HCT116 (cell line): ENCODE results near the gene CDK14. TPM values are rescaled to one million over a fixed set of nuclear protein-coding genes. Genes with fewer than 3 reads are reported as not detected.

ENCODE experiments used
- ATAC-seq: fragments of 200-7000 bp; cut with Tn5 transposase; 2 replicates; pipeline ENCODE4 v1.9.1; 2020; ENCODE audit warnings: mild to moderate bottlenecking, moderate library complexity
- BruUV-seq: library from RNA; stranded (reverse); fragments of 400-500 nt; replicated peaks from 2 replicates; lab custom pipeline; 2021; lab: Mats Ljungman, UMichigan
- CTCF ChIA-PET: fragments of 300-600 bp; sonication (Branson Sonifier 250); formaldehyde crosslinking; loops from one replicate; lab custom pipeline; 2021; ENCODE audit warnings: antibody characterized with exemption; lab: Charles Lee
- POLR2A ChIA-PET: fragments of 300-600, 350-600 bp; sonication (Branson Sonifier 250); formaldehyde crosslinking; loops from one replicate; lab custom pipeline; 2021; ENCODE audit warnings: antibody characterized with exemption; lab: Charles Lee
- RAD21 ChIA-PET, 2 experiments: fragments of 300-600 bp; sonication (Branson Sonifier 250); formaldehyde crosslinking; loops; one replicate each; lab custom pipeline; 2023; ENCODE audit warnings: low total read pairs in 2 of 2; ENCODE audit not compliant: uncharacterized antibody in 2 of 2, unreplicated experiment in 2 of 2, low non-redundant PET in 1 of 2; lab: Charles Lee
- DNase-seq: peaks from one replicate; pipeline ENCODE4 v3.0.0-alpha.2; 2010; ENCODE audit warnings: low read depth, low spot score
- H2AFZ ChIP-seq: fragments of 200-600 bp; shearing (Covaris generic), sonication (generic); 2 replicates; pipeline ENCODE4 v1.6.1; 2017; ENCODE audit warnings: low read depth, mixed run types, mixed read lengths, antibody characterized with exemption, low read length; ENCODE audit not compliant: poor library complexity, severe bottlenecking
- H3K27ac ChIP-seq: 2 replicates; pipeline ENCODE4 v1.5.1; 2012; ENCODE audit warnings: low read depth, low read length
- H3K27me3 ChIP-seq: fragments of 200-600 bp; sonication (generic); 2 replicates; pipeline ENCODE4 v1.6.1; 2016; ENCODE audit warnings: mixed run types, low read length, mixed read lengths; ENCODE audit not compliant: insufficient read depth
- H3K36me3 ChIP-seq, 2 experiments: fragments of 200-500 bp in 1 of 2; fragments of 200-600 bp in 1 of 2; sonication (Bioruptor generic) in 1 of 2; sonication (generic) in 1 of 2; 2 replicates each; pipeline versions ENCODE4 v1.5.1 to v1.6.1; 2014 to 2016; ENCODE audit warnings: low read length in 2 of 2, inconsistent platforms in 1 of 2, mixed read lengths in 1 of 2, mixed run types in 1 of 2; ENCODE audit not compliant: insufficient read depth in 2 of 2, control insufficient read depth in 1 of 2
- H3K4me1 ChIP-seq, 2 experiments: fragments of 200-600 bp in 1 of 2; sonication (generic) in 1 of 2; 2 replicates each; pipeline versions ENCODE4 v1.5.1 to v1.6.1; 2012 to 2017; ENCODE audit warnings: low read length in 2 of 2, inconsistent platforms in 1 of 2, mild to moderate bottlenecking in 1 of 2, mixed read lengths in 1 of 2, mixed run types in 1 of 2, moderate library complexity in 1 of 2; ENCODE audit not compliant: insufficient read depth in 2 of 2, control insufficient read depth in 1 of 2
- H3K4me2 ChIP-seq: fragments of 200-600 bp; sonication (generic); 2 replicates; pipeline ENCODE4 v1.6.1; 2017; ENCODE audit warnings: mixed run types, low read length, mixed read lengths
- H3K4me3 ChIP-seq, 2 experiments: fragments of 200-600 bp in 1 of 2; sonication (generic) in 1 of 2; replicated peaks in 1 of 2; 2 replicates each; pipeline ENCODE4 v1.5.1; 2011 to 2016; ENCODE audit warnings: low read length in 2 of 2, control low read depth in 1 of 2, low read depth in 1 of 2, mild to moderate bottlenecking in 1 of 2, mixed read lengths in 1 of 2, mixed run types in 1 of 2
- H3K79me2 ChIP-seq: fragments of 200-600 bp; sonication (generic); 2 replicates; pipeline ENCODE4 v1.6.1; 2017; ENCODE audit warnings: mild to moderate bottlenecking, mixed run types, low read length, moderate library complexity, mixed read lengths; ENCODE audit not compliant: insufficient read depth
- H3K9ac ChIP-seq: fragments of 200-600 bp; sonication (generic); 2 replicates; pipeline ENCODE4 v1.6.1; 2016; ENCODE audit warnings: low read length, mixed read lengths
- H3K9me2 ChIP-seq: fragments of 200-600 bp; sonication (generic), shearing (Covaris generic); 2 replicates; pipeline ENCODE4 v1.6.1; 2017; ENCODE audit warnings: mixed run types, mild to moderate bottlenecking, moderate library complexity; ENCODE audit not compliant: insufficient read depth
- H3K9me3 ChIP-seq, 2 experiments: fragments of 200-500 bp in 1 of 2; fragments of 200-600 bp in 1 of 2; sonication (Bioruptor generic) in 1 of 2; sonication (generic) in 1 of 2; 2 replicates each; pipeline ENCODE4 v1.6.1; 2014 to 2017; ENCODE audit warnings: low read length in 2 of 2, mixed read lengths in 2 of 2, inconsistent platforms in 1 of 2, low read depth in 1 of 2, mild to moderate bottlenecking in 1 of 2, mixed run types in 1 of 2, moderate library complexity in 1 of 2; ENCODE audit not compliant: control insufficient read depth in 1 of 2, insufficient read depth in 1 of 2
- H4K20me1 ChIP-seq: fragments of 200-600 bp; sonication (generic), shearing (Covaris generic); 2 replicates; pipeline ENCODE4 v1.6.1; 2017; ENCODE audit warnings: mixed run types, mild to moderate bottlenecking, moderate library complexity; ENCODE audit not compliant: insufficient read depth
- ATF3 ChIP-seq: IDR thresholded peaks from 2 replicates; pipeline ENCODE4 v1.6.1; 2012
- POLR2AphosphoS5 ChIP-seq: IDR thresholded peaks from 2 replicates; pipeline ENCODE4 v1.6.1; 2011; ENCODE audit warnings: mild to moderate bottlenecking, low read depth, low read length, moderate library complexity
- REST ChIP-seq: IDR thresholded peaks from 2 replicates; pipeline ENCODE4 v1.6.1; 2012; ENCODE audit warnings: low read depth
- ZFX ChIP-seq: fragments of 450-650 bp; IDR thresholded peaks from 2 replicates; pipeline ENCODE4 v1.6.1; 2017
- intact Hi-C: fragments of 100-400 bp; cut with micrococcal nuclease; formaldehyde crosslinking; loops from 2 replicates; pipeline ENCODE4 v1.10.0; 2022
- total RNA-seq: library from RNA; stranded (reverse); gene quantifications from one replicate; pipeline ENCODE4 v1.2.1, GENCODE V29; 2021; ENCODE audit not compliant: unreplicated experiment

CDK14 gene
- total RNA-seq, 1 experiment from 2014 or later = 10.2 TPM

GRCh38 chr7:90611115-90611514 is 15.0 kb downstream of the CDK14 start (continued):
- no peak for TF ChIP-seq REST
- TF ChIP-seq POLR2AphosphoS5 = no peak

- Histone ChIP-seq H3K9ac (no peak overlapping the region), H3K4me1 (no peaks in the 10 kb centered on the region), H3K27ac (no peak overlapping the region), H4K20me1 (no peaks in the 10 kb centered on the region), H3K79me2 (no peaks in the 10 kb centered on the region), H3K9me2 (no peaks in the 10 kb centered on the region), H3K4me3 (no peak overlapping the region), H2AFZ (no peak overlapping the region), H3K36me3 (no peaks in the 10 kb centered on the region), H3K4me2 (no peak overlapping the region), H3K9me3 (no peaks in the 10 kb centered on the region), H3K27me3 (no peaks in the 10 kb centered on the region)
- no peak for ATAC-seq
- intact Hi-C loops = no loop called here
- no peak for DNase-seq
- no peak for TF ChIP-seq ATF3
- TF ChIP-seq ZFX = no peak
- ChIA-PET RAD21 (no interaction called here), CTCF (no interaction called here), POLR2A (no interaction called here)
- BruUV-seq = no TSS peak
Observed at GRCh38 chr7:90613088-90613498, 17.0 kb downstream of the CDK14 start.
